T-helper 1 cell treated with Interleukin-12 subunit alpha and Interleukin-12 subunit beta and Interleukin-4 antibody, amounts not matched to agents 30 ng/mL and 1 ng/mL, for 36 hours (primary cell): Measurements from ENCODE around the gene ERICH6B. TPM values are rescaled to one million over a fixed set of nuclear protein-coding genes. Genes with fewer than 3 reads are reported as not detected.
"Not testable (repeated sequence)": the region's sequence is repeated elsewhere in the genome, so short reads cannot be mapped to it uniquely, and the experiment has no call there.

ENCODE experiments used
- intact Hi-C: fragments of 100-400 bp; cut with micrococcal nuclease; formaldehyde crosslinking; loops from one replicate; pipeline ENCODE4 v1.15.1; 2024
- total RNA-seq: library from RNA; stranded (reverse); gene quantifications from 2 replicates; pipeline ENCODE4 v1.2.3, GENCODE V29; 2022

Gene ERICH6B
- total RNA-seq = not detected in 2 replicates

GRCh38 chr13:45615501-45616101 is at the start of gene ERICH6B:
Gene ERICH6B, minus strand, starts transcription at chr13:45615739. Its CDS starts 18,734 bp downstream, at chr13:45597005.
- intact Hi-C loops = no loop called here

- intact Hi-C loops = not testable (repeated sequence)
Observed at GRCh38 chr13:45662903-45663302, 47.4 kb upstream of the ERICH6B start.

GRCh38 chr13:45662162-45662561 is 46.6 kb upstream of the ERICH6B start:
- intact Hi-C loops = no loop called here

- intact Hi-C loops = not testable (repeated sequence)
Observed at GRCh38 chr13:45660458-45660857, 44.9 kb upstream of the ERICH6B start.

- intact Hi-C loops = no loop called here
Observed at GRCh38 chr13:45659536-45659935, 44.0 kb upstream of the ERICH6B start.

GRCh38 chr13:45658586-45659235 is 43.2 kb upstream of the ERICH6B start:
- intact Hi-C loops = no loop called here

GRCh38 chr13:45654633-45655349 is 39.3 kb upstream of the ERICH6B start:
- intact Hi-C loops = no loop called here

- intact Hi-C loops = not testable (repeated sequence)
Observed at GRCh38 chr13:45645263-45645662, 29.7 kb upstream of the ERICH6B start.

- intact Hi-C loops = not testable (repeated sequence)
Observed at GRCh38 chr13:45642159-45642558, 26.6 kb upstream of the ERICH6B start.

- intact Hi-C loops = not testable (repeated sequence)
Observed at GRCh38 chr13:45635291-45635690, 19.8 kb upstream of the ERICH6B start.

GRCh38 chr13:45630791-45631190 is 15.3 kb upstream of the ERICH6B start:
- intact Hi-C loops = no loop called here

- intact Hi-C loops = no loop called here
Observed at GRCh38 chr13:45629940-45630339, 14.4 kb upstream of the ERICH6B start.

GRCh38 chr13:45628094-45628493 is 12.6 kb upstream of the ERICH6B start:
- intact Hi-C loops = no loop called here

- intact Hi-C loops = no loop called here
Observed at GRCh38 chr13:45627656-45628055, 12.1 kb upstream of the ERICH6B start.

- intact Hi-C loops = no loop called here
Observed at GRCh38 chr13:45626731-45627374, 11.3 kb upstream of the ERICH6B start.

GRCh38 chr13:45623516-45624090 is 8.1 kb upstream of the ERICH6B start:
- intact Hi-C loops = loop anchor here (1.0 kb wide), 3 partner anchors 95 to 698 kb away; no protein-coding TSS in a partner anchor

GRCh38 chr13:45621950-45622349 is 6.4 kb upstream of the ERICH6B start:
- intact Hi-C loops = no loop called here

- intact Hi-C loops = no loop called here
Observed at GRCh38 chr13:45607931-45608330, 7.6 kb downstream of the ERICH6B start.

GRCh38 chr13:45604892-45605291 is 10.6 kb downstream of the ERICH6B start:
- intact Hi-C loops = no loop called here

- intact Hi-C loops = no loop called here
Observed at GRCh38 chr13:45603338-45603737, 12.2 kb downstream of the ERICH6B start.
